SK-N-SH treated with all-trans-retinoic acid at 6 μM for 48 hours (cell line): ENCODE results near the gene FNDC3B.

Experiments used
- ATAC-seq: fragments of 200-7000 bp; cut with Tn5 transposase; 3 replicates; pipeline ENCODE4 v1.9.1; 2020; ENCODE audit warnings: mild to moderate bottlenecking, moderate library complexity
- ARNTL ChIP-seq: fragments of 450-650 bp; formaldehyde crosslinking; IDR thresholded peaks from 2 replicates; pipeline ENCODE4 v1.5.0; 2020; ENCODE audit warnings: low read depth, mild to moderate bottlenecking, moderate library complexity, borderline replicate concordance
- BACH2 ChIP-seq: fragments of 250-450 bp; sonication (Bioruptor Pico); IDR thresholded peaks from 2 replicates; pipeline ENCODE4 v1.9.0; 2021; ENCODE audit warnings: mild to moderate bottlenecking, borderline replicate concordance
- CREB5 ChIP-seq: fragments of 250-450 bp; sonication (Bioruptor Pico); IDR thresholded peaks from 2 replicates; pipeline ENCODE4 v1.5.1; 2020; ENCODE audit warnings: low read depth, mild to moderate bottlenecking, moderate library complexity
- CSDC2 ChIP-seq: fragments of 250-450 bp; sonication (Bioruptor Pico); IDR thresholded peaks from 2 replicates; pipeline ENCODE4 v1.5.0; 2020; ENCODE audit warnings: mild to moderate bottlenecking, moderate library complexity
- CSRNP3 ChIP-seq: fragments of 250-450 bp; sonication (Bioruptor Pico); IDR thresholded peaks from 2 replicates; pipeline ENCODE4 v1.5.1; 2021; ENCODE audit warnings: mild to moderate bottlenecking, moderate library complexity
- GLIS3 ChIP-seq: fragments of 250-450 bp; sonication (Bioruptor Pico); IDR thresholded peaks from 2 replicates; pipeline ENCODE4 v1.5.0; 2020; ENCODE audit warnings: mild to moderate bottlenecking, moderate library complexity
- ISL1 ChIP-seq: fragments of 250-450 bp; sonication (Bioruptor Pico); IDR thresholded peaks from 2 replicates; pipeline ENCODE4 v2.1.2; 2022; ENCODE audit warnings: mild to moderate bottlenecking, moderate library complexity
- OSR1 ChIP-seq: fragments of 250-450 bp; sonication (Bioruptor Pico); IDR thresholded peaks from 2 replicates; pipeline ENCODE4 v1.8.0; 2022; ENCODE audit warnings: moderate library complexity, mild to moderate bottlenecking, inconsistent platforms
- PATZ1 ChIP-seq: fragments of 250-450 bp; sonication (Bioruptor Pico); IDR thresholded peaks from 2 replicates; pipeline ENCODE4 v1.8.0; 2020; ENCODE audit warnings: mild to moderate bottlenecking, moderate library complexity, borderline replicate concordance
- POU6F1 ChIP-seq: fragments of 250-450 bp; sonication (Bioruptor Pico); IDR thresholded peaks from 2 replicates; pipeline ENCODE4 v1.8.0; 2021; ENCODE audit warnings: low read depth, mild to moderate bottlenecking, moderate library complexity, borderline replicate concordance
- PPARA ChIP-seq: fragments of 250-450 bp; sonication (Bioruptor Pico); IDR thresholded peaks from 2 replicates; pipeline ENCODE4 v1.5.0; 2020; ENCODE audit warnings: mild to moderate bottlenecking, borderline replicate concordance
- RARB ChIP-seq: fragments of 250-450 bp; sonication (Bioruptor Pico); IDR thresholded peaks from 2 replicates; pipeline ENCODE4 v1.8.0; 2021; ENCODE audit warnings: mild to moderate bottlenecking, moderate library complexity
- SNAI2 ChIP-seq: fragments of 250-450 bp; sonication (Bioruptor Pico); IDR thresholded peaks from 2 replicates; pipeline ENCODE4 v1.5.0; 2020; ENCODE audit warnings: mild to moderate bottlenecking, moderate library complexity
- TCF4 ChIP-seq: fragments of 250-450 bp; sonication (Bioruptor Pico); IDR thresholded peaks from 2 replicates; pipeline ENCODE4 v1.8.0; 2021; ENCODE audit warnings: mild to moderate bottlenecking, moderate library complexity, borderline replicate concordance
- TOX ChIP-seq: fragments of 250-450 bp; sonication (Bioruptor Pico); IDR thresholded peaks from 2 replicates; pipeline ENCODE4 v1.8.0; 2021; ENCODE audit warnings: mild to moderate bottlenecking, moderate library complexity, borderline replicate concordance
- TSHZ2 ChIP-seq: fragments of 250-450 bp; sonication (Bioruptor Pico); IDR thresholded peaks from 2 replicates; pipeline ENCODE4 v1.5.0; 2020; ENCODE audit warnings: mild to moderate bottlenecking, moderate library complexity
- ZC3H10 ChIP-seq: fragments of 250-450 bp; sonication (Bioruptor Pico); IDR thresholded peaks from 2 replicates; pipeline ENCODE4 v1.5.1; 2021; ENCODE audit warnings: mild to moderate bottlenecking, moderate library complexity
- ZFP3 ChIP-seq: fragments of 250-450 bp; sonication (Bioruptor Pico); IDR thresholded peaks from 2 replicates; pipeline ENCODE4 v1.5.0; 2020; ENCODE audit warnings: mild to moderate bottlenecking, moderate library complexity
- ZFP30 ChIP-seq: fragments of 450-650 bp; formaldehyde crosslinking; IDR thresholded peaks from 2 replicates; pipeline ENCODE4 v1.5.0; 2022; ENCODE audit warnings: mild to moderate bottlenecking, moderate library complexity
- ZNF565 ChIP-seq: fragments of 450-650 bp; formaldehyde crosslinking; conservative IDR thresholded peaks from 2 replicates; pipeline ENCODE4 v1.5.0; 2020; ENCODE audit warnings: low read depth, mild to moderate bottlenecking, moderate library complexity
- ZNF8 ChIP-seq: fragments of 450-650 bp; formaldehyde crosslinking; IDR thresholded peaks from 2 replicates; pipeline ENCODE4 v1.5.0; 2020; ENCODE audit warnings: mild to moderate bottlenecking, moderate library complexity

The FNDC3B gene

GRCh38 chr3:172201870-172202236 is 162.5 kb downstream of the FNDC3B start:
- no peak for TF ChIP-seq CREB5
- no peak for TF ChIP-seq ZFP30
- TF ChIP-seq ZFP3 (CRISPR knock-in tag): no peak
- TF ChIP-seq RARB: no peak
- no peak for TF ChIP-seq ZNF8 (CRISPR knock-in tag)
- TF ChIP-seq TSHZ2 (CRISPR knock-in tag): no peak
- peak; percentile 35; the same call in 1 of the 3 replicates for ATAC-seq

GRCh38 chr3:172202797-172203196 is 163.4 kb downstream of the FNDC3B start:
- no peak for TF ChIP-seq ZFP3 (CRISPR knock-in tag)
- TF ChIP-seq PATZ1 (CRISPR knock-in tag): no peak
- no peak for TF ChIP-seq TCF4 (CRISPR knock-in tag)
- TF ChIP-seq RARB: no peak
- TF ChIP-seq ISL1 (CRISPR knock-in tag): no peak
- TF ChIP-seq GLIS3 (CRISPR knock-in tag): no peak
- no peak for TF ChIP-seq TOX
- TF ChIP-seq ZC3H10 (CRISPR knock-in tag): no peak
- no peak for TF ChIP-seq OSR1 (CRISPR knock-in tag)
- no peak for TF ChIP-seq CSRNP3 (CRISPR knock-in tag)
- TF ChIP-seq POU6F1 (CRISPR knock-in tag): no peak
- TF ChIP-seq ARNTL (CRISPR knock-in tag): no peak
- TF ChIP-seq TSHZ2 (CRISPR knock-in tag): no peak
- no peak for TF ChIP-seq BACH2 (CRISPR knock-in tag)
- TF ChIP-seq SNAI2: no peak
- TF ChIP-seq ZNF565 (CRISPR knock-in tag): no peak
- TF ChIP-seq PPARA (CRISPR knock-in tag): no peak
- no peak for TF ChIP-seq CSDC2 (CRISPR knock-in tag)
- no peak for ATAC-seq
